BE2C (cell line): ENCODE data around the gene SULT2B1.

Experiments used
- DNase-seq: peaks from one replicate; pipeline ENCODE4 v3.0.0-alpha.2; 2020
- H3K27me3 ChIP-seq: fragments of 250-450 bp; sonication (Bioruptor Pico); 2 replicates; pipeline ENCODE4 v1.5.1; 2020; ENCODE audit warnings: mild to moderate bottlenecking
- H3K36me3 ChIP-seq: fragments of 250-450 bp; sonication (Bioruptor Pico); 2 replicates; pipeline ENCODE4 v1.5.1; 2020; ENCODE audit warnings: mild to moderate bottlenecking
- H3K4me1 ChIP-seq: fragments of 250-450 bp; sonication (Bioruptor Pico); 2 replicates; pipeline ENCODE4 v1.5.1; 2020
- H3K4me3 ChIP-seq: 2 replicates; pipeline ENCODE4 v1.5.1; 2011; ENCODE audit warnings: low read depth, low read length
- H3K9me3 ChIP-seq: fragments of 250-450 bp; sonication (Bioruptor Pico); 2 replicates; pipeline ENCODE4 v1.5.1; 2020
- TF ChIP-seq, protein P1 (sequence below): IDR thresholded peaks from 2 replicates; pipeline ENCODE4 v1.5.1; 2012; ENCODE audit warnings: mild to moderate bottlenecking, low read depth, low read length

SULT2B1 gene

DNA sequence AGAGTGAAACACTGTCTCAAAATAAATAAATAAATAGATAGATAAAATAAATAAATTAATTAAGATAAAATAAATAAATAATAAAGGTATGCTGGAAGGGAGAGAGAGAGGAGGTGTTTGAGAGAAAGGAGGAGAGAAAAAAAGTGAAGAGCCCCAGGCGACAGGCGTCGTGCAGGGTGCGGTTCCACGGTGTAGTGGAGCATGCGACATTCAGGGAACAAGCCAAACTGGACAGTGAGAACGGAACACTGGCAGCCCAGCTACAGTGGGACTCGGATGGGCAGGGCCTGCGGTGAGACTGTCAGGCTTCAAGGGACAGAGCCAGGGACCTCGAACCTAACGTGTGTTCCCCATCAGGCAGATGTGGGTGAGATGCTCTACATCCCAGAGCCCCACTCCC lies 9.4 kb downstream of the SULT2B1 start:
- no peaks in the 10 kb centered on the region for H3K27me3 ChIP-seq
- TF ChIP-seq, protein P1, sequence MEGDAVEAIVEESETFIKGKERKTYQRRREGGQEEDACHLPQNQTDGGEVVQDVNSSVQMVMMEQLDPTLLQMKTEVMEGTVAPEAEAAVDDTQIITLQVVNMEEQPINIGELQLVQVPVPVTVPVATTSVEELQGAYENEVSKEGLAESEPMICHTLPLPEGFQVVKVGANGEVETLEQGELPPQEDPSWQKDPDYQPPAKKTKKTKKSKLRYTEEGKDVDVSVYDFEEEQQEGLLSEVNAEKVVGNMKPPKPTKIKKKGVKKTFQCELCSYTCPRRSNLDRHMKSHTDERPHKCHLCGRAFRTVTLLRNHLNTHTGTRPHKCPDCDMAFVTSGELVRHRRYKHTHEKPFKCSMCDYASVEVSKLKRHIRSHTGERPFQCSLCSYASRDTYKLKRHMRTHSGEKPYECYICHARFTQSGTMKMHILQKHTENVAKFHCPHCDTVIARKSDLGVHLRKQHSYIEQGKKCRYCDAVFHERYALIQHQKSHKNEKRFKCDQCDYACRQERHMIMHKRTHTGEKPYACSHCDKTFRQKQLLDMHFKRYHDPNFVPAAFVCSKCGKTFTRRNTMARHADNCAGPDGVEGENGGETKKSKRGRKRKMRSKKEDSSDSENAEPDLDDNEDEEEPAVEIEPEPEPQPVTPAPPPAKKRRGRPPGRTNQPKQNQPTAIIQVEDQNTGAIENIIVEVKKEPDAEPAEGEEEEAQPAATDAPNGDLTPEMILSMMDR, result no peak
- H3K9me3 ChIP-seq, result no peaks in the 10 kb centered on the region
- H3K4me1 ChIP-seq, result no peaks in the 10 kb centered on the region
- DNase-seq, result no peak
- no peak overlapping the region for H3K4me3 ChIP-seq
- H3K36me3 ChIP-seq, result no peaks in the 10 kb centered on the region

GRCh38 chr19:48565090-48565489 lies 13.1 kb downstream of the SULT2B1 start:
- Histone ChIP-seq H3K9me3 (no peaks in the 10 kb centered on the region), H3K36me3 (no peaks in the 10 kb centered on the region), H3K4me1 (no peaks in the 10 kb centered on the region), H3K4me3 (no peak overlapping the region), H3K27me3 (no peaks in the 10 kb centered on the region)
- DNase-seq, result no peak
- TF ChIP-seq, protein P1, result no peak

GRCh38 chr19:48568345-48568886 lies 16.4 kb downstream of the SULT2B1 start:
- no peaks in the 10 kb centered on the region for H3K27me3 ChIP-seq
- peak; percentile 87 for DNase-seq

GRCh38 chr19:48569814-48570213 lies 17.8 kb downstream of the SULT2B1 start:
- no peaks in the 10 kb centered on the region for H3K36me3 ChIP-seq
- TF ChIP-seq, protein P1, result no peak
- no peak overlapping the region for H3K4me3 ChIP-seq
- H3K27me3 ChIP-seq, result no peaks in the 10 kb centered on the region
- DNase-seq, result no peak
- H3K4me1 ChIP-seq, result no peaks in the 10 kb centered on the region; the same call in 1 of the 2 replicates
- no peaks in the 10 kb centered on the region for H3K9me3 ChIP-seq

More at GRCh38 chr19:48568345-48568886, 16.4 kb downstream of the SULT2B1 start:
- TF ChIP-seq, protein P1, result no peak
- Histone ChIP-seq H3K9me3 (no peaks in the 10 kb centered on the region), H3K4me3 (peak overlapping the region; percentile 41), H3K36me3 (no peaks in the 10 kb centered on the region), H3K4me1 (no peaks in the 10 kb centered on the region)

DNA sequence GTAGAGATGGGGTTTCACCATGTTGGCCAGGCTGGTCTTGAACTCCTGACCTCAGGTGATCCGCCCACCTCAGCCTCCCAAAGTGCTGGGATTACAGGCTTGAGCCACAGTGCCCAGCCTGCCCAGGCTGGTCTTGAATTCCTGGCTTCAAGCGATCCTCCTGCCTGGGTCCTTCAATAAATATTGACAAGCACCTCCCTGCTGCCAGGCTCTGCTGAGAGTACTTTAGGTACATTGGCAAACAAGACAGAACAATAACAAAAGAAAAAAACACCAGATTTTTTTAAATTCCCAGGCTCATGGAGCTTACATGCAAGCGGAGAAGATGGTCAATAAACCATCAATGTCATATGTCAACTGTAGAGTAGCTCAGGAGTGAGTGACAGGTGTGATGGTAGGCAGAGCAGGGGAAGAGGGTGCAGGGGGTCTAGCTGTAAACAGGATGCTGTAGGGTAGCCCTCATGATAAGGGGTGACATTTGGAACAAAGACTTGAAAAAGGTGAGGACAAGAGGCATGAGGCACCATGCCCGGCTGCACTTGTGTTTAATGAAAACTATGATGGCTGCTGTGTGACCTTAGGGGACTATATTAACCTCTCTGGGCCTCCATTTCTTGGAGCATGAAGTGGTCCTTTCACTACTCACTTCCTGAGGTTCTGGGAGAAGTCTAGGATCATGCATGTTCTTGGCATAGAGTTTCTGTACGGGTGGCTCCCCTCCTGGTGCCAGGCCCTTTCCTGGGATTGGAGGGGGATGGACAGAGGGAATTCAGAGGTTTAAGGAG lies 19.6 kb downstream of the SULT2B1 start:
- Histone ChIP-seq H3K36me3 (no peaks in the 10 kb centered on the region), H3K27me3 (no peaks in the 10 kb centered on the region), H3K9me3 (no peaks in the 10 kb centered on the region), H3K4me3 (no peak overlapping the region), H3K4me1 (no peaks in the 10 kb centered on the region; the same call in 1 of the 2 replicates)
- DNase-seq, result no peak
- TF ChIP-seq, protein P1, result no peak

GRCh38 chr19:48573163-48573505 lies 21.2 kb downstream of the SULT2B1 start:
- Histone ChIP-seq H3K27me3 (no peaks in the 10 kb centered on the region), H3K36me3 (no peaks in the 10 kb centered on the region), H3K4me3 (no peak overlapping the region), H3K9me3 (no peaks in the 10 kb centered on the region), H3K4me1 (no peaks in the 10 kb centered on the region; the same call in 1 of the 2 replicates)
- DNase-seq, result no peak
- TF ChIP-seq, protein P1, result no peak
